Heart left ventricle (tissue), 16 donors: Measurements from ENCODE around the gene TM9SF4. TPM values are rescaled to one million over a fixed set of nuclear protein-coding genes. Genes with fewer than 3 reads are reported as not detected.

Experiments used
- ATAC-seq, 4 donors: fragments of 200-7000 bp; cut with Tn5 transposase; one replicate each; pipeline ENCODE4 v1.9.1; 2020 to 2022; ENCODE audit warnings: moderate library complexity in 4 of 4, mild to moderate bottlenecking in 3 of 4, moderate number of reproducible peaks in 1 of 4
- DNase-seq, 5 donors: peaks; one replicate each; pipeline ENCODE4 v3.0.0-alpha.2; 2020
- H3K27ac ChIP-seq, 12 donors: fragments of 200-600 bp; sonication (generic) in 4 of 12; one replicate each; pipeline versions ENCODE4 v1.5.0 to v1.8.0; 2016 to 2022; ENCODE audit warnings: mild to moderate bottlenecking in 2 of 12
- H3K27me3 ChIP-seq, 9 donors: fragments of 200-600 bp; sonication (generic) in 2 of 9; one replicate each; pipeline versions ENCODE4 v1.5.1 to v1.8.0; 2016 to 2022; ENCODE audit warnings: mild to moderate bottlenecking in 3 of 9
- H3K36me3 ChIP-seq, 9 donors: fragments of 200-600 bp; sonication (generic) in 2 of 9; one replicate each; pipeline versions ENCODE4 v1.5.0 to v1.8.0; 2018 to 2022; ENCODE audit warnings: mild to moderate bottlenecking in 2 of 9
- H3K4me1 ChIP-seq, 12 donors: fragments of 200-600 bp; sonication (generic) in 4 of 12; one replicate each; pipeline versions ENCODE4 v1.5.0 to v1.8.0; 2016 to 2022; ENCODE audit warnings: mild to moderate bottlenecking in 3 of 12
- H3K4me3 ChIP-seq, 12 donors: fragments of 200-600 bp; sonication (generic) in 4 of 12; one replicate each; pipeline versions ENCODE4 v1.5.0 to v1.8.0; 2017 to 2022; ENCODE audit warnings: mild to moderate bottlenecking in 9 of 12, moderate library complexity in 4 of 12
- H3K9me3 ChIP-seq, 12 donors: fragments of 200-600 bp; sonication (generic) in 4 of 12; one replicate each; pipeline versions ENCODE4 v1.5.0 to v1.8.0; 2016 to 2022; ENCODE audit warnings: mild to moderate bottlenecking in 1 of 12
- POLR2A ChIP-seq, 2 donors: fragments of 450-650 bp; IDR thresholded peaks; one replicate each; pipeline ENCODE4 v1.6.1; 2017; ENCODE audit warnings: antibody characterized with exemption in 2 of 2, mild to moderate bottlenecking in 2 of 2, moderate library complexity in 2 of 2
- WGBS, 4 donors: extraction: QIAGEN DNeasy Blood & Tissue Kit in 2 of 4; methylation state at CpG; one replicate each; pipeline versions ENCODE4 v1.1.5 to v1.1.7; 2013 to 2018; 5-methylcytosine and 5-hydroxymethylcytosine counted together
- intact Hi-C, 10 donors: fragments of 100-400 bp; cut with DNase I; formaldehyde crosslinking; loops; one replicate each; pipeline versions ENCODE4 v1.11.1 to v1.14.2; 2022
- polyA plus RNA-seq, 2 donors: library from polyadenylated mRNA; stranded (reverse); fragments of 200-250 nt; gene quantifications; one replicate each; pipeline ENCODE4 v1.2.3, GENCODE V29; 2013
- total RNA-seq, 9 donors: library from RNA; depleted of rRNA in 2 of 9; stranded (reverse); fragments of >200 nt in 2 of 9; fragmentation: NEBNext Ultra II Directional in 3 of 9; extraction: Animal tissue kit (Norgen Biotek cat#: 25700) in 3 of 9; gene quantifications; one replicate each; pipeline versions ENCODE4 v1.1.0 to v1.2.4, GENCODE V29; 2016 to 2023
- TF ChIP-seq, protein P1 (sequence below), 12 donors: fragments of 200-600 bp; sonication (generic) in 4 of 12; IDR thresholded peaks; one replicate each; pipeline versions ENCODE4 v1.5.0 to v1.8.0; 2018 to 2022; ENCODE audit warnings: antibody characterized with exemption in 12 of 12, mild to moderate bottlenecking in 5 of 12
- donor health status: ischemic (EF 13 %, LVEDD 7.1; RV severe dilation, severe dysfunction).
- donor health status: healthy with polysubstance abuse.
- donor health status: DM: no; HTN: yes; CAD: no.
- donor health status: DM: no; HTN: no; CAD: no.
- donor health status: ischemic (EF 25% LVEDD 6.9; RV normal size, moderate dysfunction).
- donor health status: ischemic (EF 25% LVEDD 5.7; RV mildly dilated, moderate dysfunction).
- donor health status: healthy.
- donor health status: DM: yes; HTN: yes; CAD: no.
- donor health status: ischemic (EF 35%, LVEDD 5.7; RV mildly dilated, moderate dysfunction).
- donor health status: nonischemic (EF 11% LVEDD 7.7; RV severe dilation, severe dysfunction).
- donor health status: DM: yes; HTN: yes; CAD: no.
- donor health status: PGD.
- donor health status: ischemic (EF 29% LVEDD 5.4; RV normal size, mild dysfunction).
- donor health status: nonischemic (EF 23%, LVEDD 6.1; RV moderate dilation, normal function).

Gene TM9SF4
- total and polyA plus RNA-seq, 11 donors, result 15.7 to 37.9 (median 28.8) TPM

DNA sequence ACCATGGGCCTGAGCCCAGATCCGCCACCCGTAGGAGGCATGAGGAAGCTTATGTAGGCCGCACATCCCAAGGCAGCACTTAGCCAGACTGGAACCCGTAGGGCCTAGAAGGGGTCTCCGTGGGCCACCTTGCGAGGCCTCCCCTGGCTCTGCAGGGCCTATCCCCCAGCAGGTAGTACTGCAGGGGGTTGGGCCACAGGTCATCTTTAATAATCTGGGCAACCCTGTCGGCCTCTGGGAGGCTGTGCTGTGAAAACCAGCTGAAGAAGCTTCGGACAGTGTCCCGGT, 79.6 kb downstream of the TM9SF4 start:
- Histone ChIP-seq H3K9me3 (no peaks in the 10 kb centered on the region), H3K4me3 (peak overlapping the region in 8 of 12 donors; percentile 63 to 86 (median 72)), H3K27ac (peak overlapping the region in 2 of 12 donors; percentile 79 to 85), H3K36me3 (peaks cover 0 to 3% (median 0%) of the 10 kb centered on the region in 9 donors), H3K27me3 (no peaks in the 10 kb centered on the region), H3K4me1 (peaks cover 0 to 52% (median 30%) of the 10 kb centered on the region in 12 donors)
- DNase-seq (no peak), ATAC-seq (no peak)
- no peak for TF ChIP-seq POLR2A (IDR thresholded peaks at IDR 0.05)
- TF ChIP-seq, protein P1, sequence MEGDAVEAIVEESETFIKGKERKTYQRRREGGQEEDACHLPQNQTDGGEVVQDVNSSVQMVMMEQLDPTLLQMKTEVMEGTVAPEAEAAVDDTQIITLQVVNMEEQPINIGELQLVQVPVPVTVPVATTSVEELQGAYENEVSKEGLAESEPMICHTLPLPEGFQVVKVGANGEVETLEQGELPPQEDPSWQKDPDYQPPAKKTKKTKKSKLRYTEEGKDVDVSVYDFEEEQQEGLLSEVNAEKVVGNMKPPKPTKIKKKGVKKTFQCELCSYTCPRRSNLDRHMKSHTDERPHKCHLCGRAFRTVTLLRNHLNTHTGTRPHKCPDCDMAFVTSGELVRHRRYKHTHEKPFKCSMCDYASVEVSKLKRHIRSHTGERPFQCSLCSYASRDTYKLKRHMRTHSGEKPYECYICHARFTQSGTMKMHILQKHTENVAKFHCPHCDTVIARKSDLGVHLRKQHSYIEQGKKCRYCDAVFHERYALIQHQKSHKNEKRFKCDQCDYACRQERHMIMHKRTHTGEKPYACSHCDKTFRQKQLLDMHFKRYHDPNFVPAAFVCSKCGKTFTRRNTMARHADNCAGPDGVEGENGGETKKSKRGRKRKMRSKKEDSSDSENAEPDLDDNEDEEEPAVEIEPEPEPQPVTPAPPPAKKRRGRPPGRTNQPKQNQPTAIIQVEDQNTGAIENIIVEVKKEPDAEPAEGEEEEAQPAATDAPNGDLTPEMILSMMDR (IDR thresholded peaks at IDR 0.05), result no peak
- intact Hi-C loops, result no loop called here
- WGBS, 4 donors, result 87 to 94% (median 93%) methylated on average over 7 to 9 of the region's 9 CpGs

DNA sequence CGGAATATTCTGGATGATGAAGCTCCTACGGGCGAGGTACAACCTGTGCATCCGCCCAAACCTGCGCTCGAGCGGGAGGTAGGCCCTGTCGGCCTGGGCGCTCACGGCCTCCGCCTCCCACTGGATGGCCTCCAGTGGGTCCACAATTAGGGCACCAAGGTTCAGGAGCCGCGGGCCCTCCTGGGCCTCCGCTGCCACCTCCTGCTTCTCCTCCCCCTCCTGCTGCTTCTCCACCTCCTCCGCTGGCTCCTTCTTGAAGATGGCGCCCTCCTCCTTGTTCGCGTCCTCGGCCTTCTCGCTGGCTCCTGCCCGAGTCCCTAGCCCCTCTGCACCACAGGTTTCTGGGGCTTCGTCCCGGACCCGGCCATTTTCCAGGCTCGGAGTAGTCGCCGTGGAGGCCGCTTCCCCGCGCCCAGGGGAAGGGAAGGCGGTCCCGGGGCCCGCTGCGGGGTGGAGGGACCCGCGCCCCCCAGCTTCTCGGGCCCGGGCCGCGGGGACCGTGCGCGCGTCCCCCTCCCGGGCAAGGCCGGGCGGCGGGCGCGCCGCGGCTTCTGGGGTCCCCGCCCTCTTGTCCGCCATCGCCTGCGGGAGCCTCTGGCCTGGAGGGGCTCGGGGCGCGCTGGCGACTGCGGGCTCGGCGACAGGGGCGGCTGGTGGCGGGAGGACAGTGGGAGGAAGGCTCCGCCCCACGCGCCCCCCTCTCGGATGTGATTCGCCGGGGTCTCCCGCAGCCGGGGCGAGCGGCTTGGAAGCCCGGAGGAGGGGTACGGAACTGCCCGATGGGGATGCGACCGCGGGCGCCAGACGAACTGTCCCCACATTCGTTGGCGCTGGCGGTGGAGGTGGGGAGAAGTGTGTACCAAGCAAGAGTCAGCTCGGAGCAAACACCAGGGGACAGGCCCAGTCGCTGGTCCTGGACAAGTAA, 80.4 kb downstream of the TM9SF4 start:
- WGBS, 4 donors, result 5 to 12% (median 8%) methylated on average over 45 to 88 of the region's 88 CpGs
- peak overlapping the region; percentile 57 to 85 (median 76) for H3K27ac ChIP-seq
- peak overlapping the region; percentile 61 to 86 (median 70) for H3K4me3 ChIP-seq
- intact Hi-C loops, result no loop called here
- peak; percentile 15 to 54 (median 38) for ATAC-seq
- peaks cover 0 to 8% (median 2%) of the 10 kb centered on the region in 9 donors for H3K36me3 ChIP-seq
- H3K27me3 ChIP-seq, result no peaks in the 10 kb centered on the region
- TF ChIP-seq, protein P1 (IDR thresholded peaks at IDR 0.05), result peak in 1 of 12 donors; percentile 17
- no peak for TF ChIP-seq POLR2A (IDR thresholded peaks at IDR 0.05)
- DNase-seq, result peak; percentile 48 to 69 (median 56)
- H3K9me3 ChIP-seq, result no peaks in the 10 kb centered on the region
- peaks cover 0 to 54% (median 30%) of the 10 kb centered on the region in 12 donors for H3K4me1 ChIP-seq

GRCh38 chr20:32190616-32191415, 81.3 kb downstream of the TM9SF4 start:
- H3K4me1 ChIP-seq, result peaks cover 0 to 54% (median 30%) of the 10 kb centered on the region in 12 donors
- intact Hi-C loops, result no loop called here
- no peak for ATAC-seq

DNA sequence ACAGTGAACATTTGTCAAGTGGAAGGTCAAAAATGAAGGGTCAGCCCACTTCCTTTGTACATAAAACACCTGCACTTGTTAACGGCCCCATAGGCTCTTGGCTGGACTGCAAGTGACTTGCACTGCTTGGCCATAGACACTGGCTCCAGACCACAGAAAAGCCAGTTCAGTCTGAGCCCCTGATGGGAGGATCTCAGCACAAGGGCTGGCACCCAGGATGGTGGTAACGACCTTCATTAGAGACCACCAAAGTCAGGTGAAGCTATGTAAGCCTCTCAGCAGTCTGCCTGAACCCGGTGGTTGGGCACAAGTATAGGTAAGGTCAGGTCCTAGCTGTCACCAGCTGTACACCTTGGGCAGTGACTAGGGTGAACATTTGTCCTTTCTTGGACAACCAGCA, 81.9 kb downstream of the TM9SF4 start:
- Histone ChIP-seq H3K4me1 (peaks cover 0 to 54% (median 30%) of the 10 kb centered on the region in 12 donors), H3K27ac (peak overlapping the region in 1 of 12 donors; percentile 85), H3K36me3 (peaks cover 0 to 22% (median 16%) of the 10 kb centered on the region in 9 donors), H3K4me3 (no peak overlapping the region), H3K27me3 (no peaks in the 10 kb centered on the region), H3K9me3 (no peaks in the 10 kb centered on the region)
- TF ChIP-seq POLR2A (IDR thresholded peaks at IDR 0.05), result no peak
- TF ChIP-seq, protein P1 (IDR thresholded peaks at IDR 0.05), result no peak
- WGBS, 4 donors, result 80 to 86% (median 82%) methylated on average over 2 to 3 of the region's 3 CpGs
- DNase-seq (no peak), ATAC-seq (no peak)
- intact Hi-C loops, result no loop called here

More at GRCh38 chr20:32190616-32191415, 81.3 kb downstream of the TM9SF4 start:
- H3K36me3 ChIP-seq, result peaks cover 0 to 16% (median 10%) of the 10 kb centered on the region in 9 donors
- WGBS, 4 donors, result 41 to 57% (median 49%) methylated on average over 14 of the region's 14 CpGs
- no peaks in the 10 kb centered on the region for H3K27me3 ChIP-seq
- H3K9me3 ChIP-seq, result no peaks in the 10 kb centered on the region
- peak overlapping the region in 11 of 12 donors; percentile 57 to 85 (median 79) for H3K27ac ChIP-seq
- no peak for DNase-seq
- peak overlapping the region in 11 of 12 donors; percentile 61 to 86 (median 70) for H3K4me3 ChIP-seq
- no peak for TF ChIP-seq POLR2A (IDR thresholded peaks at IDR 0.05)
